T-helper 17 cell (primary cell): Measurements from ENCODE around the gene COX11. TPM values are rescaled to one million over a fixed set of nuclear protein-coding genes. Genes with fewer than 3 reads are reported as not detected.

Source experiments
- ATAC-seq: fragments of 150-1000 bp; cut with Tn5 transposase; 2 replicates; pipeline ENCODE4 v1.10.0; 2021; ENCODE audit warnings: mild to moderate bottlenecking, moderate library complexity
- DNase-seq, 3 donors: peaks; one replicate each; pipeline versions ENCODE4 v3.0.0 to v3.0.0-alpha.2; 2020 to 2021
- H3K9me3 ChIP-seq: one replicate; pipeline ENCODE4 v1.7.0; 2013; ENCODE audit warnings: low read length, mild to moderate bottlenecking; ENCODE audit not compliant: control insufficient read depth, poor library complexity, severe bottlenecking
- H3K27ac Mint-ChIP-seq: one replicate; pipeline ENCODE4 v1.8.0; 2022; ENCODE audit warnings: mild to moderate bottlenecking, moderate library complexity, mixed read lengths
- H3K27me3 Mint-ChIP-seq: one replicate; pipeline ENCODE4 v1.8.0; 2022; ENCODE audit warnings: mixed read lengths
- H3K36me3 Mint-ChIP-seq: one replicate; pipeline ENCODE4 v1.8.0; 2022; ENCODE audit warnings: low read depth, mixed read lengths
- H3K4me1 Mint-ChIP-seq: one replicate; pipeline ENCODE4 v1.8.0; 2022; ENCODE audit warnings: mild to moderate bottlenecking, mixed read lengths
- H3K4me3 Mint-ChIP-seq: one replicate; pipeline ENCODE4 v1.8.0; 2022; ENCODE audit warnings: mild to moderate bottlenecking, moderate library complexity, mixed read lengths
- total RNA-seq, 4 donors: library from RNA in 2 of 4; stranded (reverse) in 2 of 4; gene quantifications; one replicate each; pipeline ENCODE4 v1.2.3 and lab custom pipeline; 2022 to 2026

Gene COX11
- total RNA-seq, 2 donors from 2014 or later = 27.7 to 40.1 TPM

- no peaks in the 10 kb centered on the region for H3K36me3 Mint-ChIP-seq
- H3K27me3 Mint-ChIP-seq = no peaks in the 10 kb centered on the region
- H3K4me3 Mint-ChIP-seq = no peak overlapping the region
- no peak overlapping the region for H3K27ac Mint-ChIP-seq
- H3K9me3 ChIP-seq = no peaks in the 10 kb centered on the region
- ATAC-seq (no peak), DNase-seq (no peak)
- no peaks in the 10 kb centered on the region for H3K4me1 Mint-ChIP-seq
Measured at GRCh38 chr17:54916721-54917120, 51.7 kb downstream of the COX11 start.

Other genes with a start within 250 kb of the COX11 start
- 1 to 10 TPM in 1 of 2 donors, under 1 TPM in 1; 0.42 to 1.1 TPM for gene TOM1L1, start 67.8 kb downstream of the COX11 start, total RNA-seq
- gene STXBP4, start 111 bp upstream of the COX11 start, total RNA-seq = 1 to 10 TPM; 6.1 to 7.4 TPM